HG03196 (cell line): ENCODE results near the gene LANCL3.
"Not testable (repeated sequence)": the region's sequence is repeated elsewhere in the genome, so short reads cannot be mapped to it uniquely, and the experiment has no call there.

Experiments used
- ATAC-seq: cut with Tn5 transposase; IDR thresholded peaks from one replicate; pipeline ENCODE4 v1.9.1; 2021; ENCODE audit not compliant: unreplicated experiment

Gene LANCL3

GRCh38 chrX:37609727-37610126 lies 38.3 kb downstream of the LANCL3 start:
- ATAC-seq = no peak

DNA sequence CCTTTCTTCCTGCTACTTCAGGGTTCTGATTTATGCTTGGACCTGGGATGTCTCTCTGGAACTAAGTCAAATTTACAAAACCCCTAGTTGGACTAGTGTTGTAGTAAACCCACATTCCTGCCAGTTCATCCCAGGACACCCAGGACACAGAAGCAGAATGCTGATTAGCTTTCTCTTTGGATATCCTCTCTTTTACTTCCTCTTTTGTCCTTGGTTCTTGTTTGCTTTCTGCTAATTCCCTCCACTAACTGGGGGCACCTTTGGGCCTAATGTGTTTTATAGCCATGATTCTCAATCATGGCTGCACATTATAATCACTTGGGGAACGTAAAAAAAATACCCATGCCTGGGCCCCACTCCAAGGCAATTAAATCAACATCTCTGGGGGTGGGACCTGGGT lies 42.5 kb downstream of the LANCL3 start:
- no peak for ATAC-seq

- ATAC-seq = no peak
Measured at GRCh38 chrX:37627602-37628001, 56.1 kb downstream of the LANCL3 start.

GRCh38 chrX:37638047-37638446 lies 66.6 kb downstream of the LANCL3 start:
- no peak for ATAC-seq

DNA sequence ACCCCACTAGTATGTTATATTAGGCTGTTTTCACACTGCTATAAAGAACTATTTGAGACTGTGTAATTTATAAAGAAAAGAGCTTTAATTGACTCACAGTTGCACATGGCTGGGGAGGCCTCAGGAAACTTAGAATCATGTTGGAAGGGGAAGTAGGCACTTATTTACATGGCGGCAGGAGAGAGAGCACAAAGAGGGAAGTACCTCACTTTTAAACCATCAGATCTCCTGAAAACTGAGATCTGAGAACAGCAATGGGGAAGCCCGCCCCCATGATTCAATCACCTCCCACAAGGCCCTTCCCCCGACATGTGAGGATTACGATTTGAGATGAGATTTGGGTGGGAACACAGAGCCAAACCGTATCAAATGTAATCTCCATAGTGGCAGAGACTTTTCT lies 68.7 kb downstream of the LANCL3 start:
- ATAC-seq = no peak

GRCh38 chrX:37641859-37642258 lies 70.4 kb downstream of the LANCL3 start:
- no peak for ATAC-seq

GRCh38 chrX:37644381-37645305 lies 73.2 kb downstream of the LANCL3 start:
- ATAC-seq = no peak

DNA sequence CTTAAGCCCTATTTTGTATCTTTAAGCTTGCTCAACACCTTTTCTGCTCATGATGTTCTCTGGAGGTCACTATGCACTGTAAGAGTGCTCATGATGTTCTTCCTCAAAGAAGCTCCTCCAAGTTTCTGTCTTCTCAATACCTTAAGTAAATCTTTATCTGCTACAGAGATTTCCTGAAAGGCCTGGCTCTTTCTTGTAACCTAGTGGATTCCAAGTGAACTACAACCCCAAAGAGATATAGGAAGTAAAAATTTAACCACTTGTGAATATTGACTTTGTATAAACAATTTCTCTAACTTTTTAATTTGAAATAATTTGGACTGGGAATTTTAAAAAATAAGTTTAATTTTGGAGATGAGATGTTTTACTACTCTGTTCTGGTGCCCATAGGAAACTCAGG lies 74.8 kb downstream of the LANCL3 start:
- no peak for ATAC-seq

- ATAC-seq = not testable (repeated sequence)
Measured at GRCh38 chrX:37650879-37651278, 79.4 kb downstream of the LANCL3 start.

GRCh38 chrX:37651921-37652452 lies 80.5 kb downstream of the LANCL3 start:
- no peak for ATAC-seq

GRCh38 chrX:37652589-37653231 lies 81.2 kb downstream of the LANCL3 start:
- ATAC-seq = no peak

DNA sequence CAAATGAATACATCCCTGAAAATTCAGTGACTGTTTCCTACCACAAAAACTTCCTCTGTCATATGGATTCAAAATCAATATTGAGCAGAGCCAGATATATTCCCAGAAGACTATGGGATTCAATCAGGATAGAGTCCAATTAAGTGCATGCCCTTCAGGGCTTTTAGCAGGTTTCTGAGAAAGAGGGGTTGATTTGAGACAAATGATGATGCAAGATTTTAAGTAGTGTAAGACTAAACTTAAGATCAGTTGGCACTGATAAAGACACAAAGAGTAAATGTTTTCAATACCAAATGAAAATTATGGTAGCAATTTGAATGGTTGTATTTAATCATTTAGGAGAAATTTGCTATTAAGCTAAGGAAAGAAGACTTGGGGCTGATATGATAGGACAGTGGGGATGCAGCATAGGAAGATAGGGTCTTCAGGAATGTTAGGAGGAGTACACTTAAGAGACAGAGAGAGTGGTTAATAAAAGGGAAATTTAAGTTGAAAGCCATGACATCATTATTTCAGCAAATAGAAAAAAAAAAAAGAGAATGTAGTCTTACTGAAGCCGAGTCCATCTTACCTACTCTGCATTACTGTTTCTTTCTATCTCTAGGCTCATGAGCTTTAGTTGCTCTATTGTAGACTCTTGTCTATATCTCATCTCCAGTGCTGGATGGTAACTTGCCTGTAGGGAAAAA lies 82.1 kb downstream of the LANCL3 start:
- ATAC-seq = no peak

DNA sequence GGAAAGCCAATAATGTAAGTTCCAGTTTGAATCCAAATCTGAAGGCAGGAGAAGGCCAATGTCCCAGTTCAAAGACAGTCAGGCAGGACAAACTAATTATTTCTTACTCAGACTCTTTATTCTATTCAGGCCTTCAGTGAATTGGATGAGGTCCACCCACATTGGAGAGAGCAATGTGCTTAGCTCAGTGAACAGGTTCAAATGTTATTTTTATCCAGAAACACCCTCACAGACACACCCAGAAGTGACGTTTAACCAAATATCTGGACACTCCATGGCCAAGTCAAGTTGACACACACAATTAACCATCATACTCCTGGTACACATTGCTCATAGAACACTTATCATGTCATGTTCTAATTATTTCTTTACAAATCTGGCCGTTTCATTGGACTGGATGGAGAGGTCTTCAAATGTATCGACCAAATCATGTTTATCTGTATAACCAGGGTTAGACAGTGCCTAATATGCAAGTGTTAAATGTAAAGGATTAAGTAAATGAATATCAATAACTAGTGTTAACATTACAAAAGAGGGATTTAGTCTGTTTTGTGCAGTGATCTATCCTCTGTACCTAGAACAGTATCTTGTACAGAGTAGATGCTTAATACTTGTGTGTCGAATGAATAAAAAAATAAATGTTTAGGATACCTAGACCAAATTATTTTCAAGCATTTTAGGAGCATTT lies 87.0 kb downstream of the LANCL3 start:
- no peak for ATAC-seq

DNA sequence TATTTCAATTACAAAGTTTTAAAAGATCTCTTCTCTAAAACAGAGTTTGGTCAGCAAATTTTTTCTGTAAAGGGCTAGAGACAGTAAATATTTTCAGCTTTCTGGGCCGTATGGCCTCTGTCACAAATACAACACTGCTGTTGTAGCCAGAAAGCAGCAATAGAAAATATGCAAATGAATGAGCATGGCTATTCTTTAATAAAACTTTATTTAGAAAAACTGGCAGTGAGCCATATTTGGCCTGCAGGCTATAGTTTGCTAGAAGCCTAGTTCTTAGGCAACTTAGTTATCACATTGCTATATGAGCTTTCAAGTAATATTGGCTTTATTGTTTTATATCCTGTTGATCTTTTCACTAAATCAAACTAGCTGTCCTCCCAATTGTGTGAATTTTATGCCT lies 87.6 kb downstream of the LANCL3 start:
- ATAC-seq = no peak

- no peak for ATAC-seq
Measured at GRCh38 chrX:37662181-37662580, 90.7 kb downstream of the LANCL3 start.

DNA sequence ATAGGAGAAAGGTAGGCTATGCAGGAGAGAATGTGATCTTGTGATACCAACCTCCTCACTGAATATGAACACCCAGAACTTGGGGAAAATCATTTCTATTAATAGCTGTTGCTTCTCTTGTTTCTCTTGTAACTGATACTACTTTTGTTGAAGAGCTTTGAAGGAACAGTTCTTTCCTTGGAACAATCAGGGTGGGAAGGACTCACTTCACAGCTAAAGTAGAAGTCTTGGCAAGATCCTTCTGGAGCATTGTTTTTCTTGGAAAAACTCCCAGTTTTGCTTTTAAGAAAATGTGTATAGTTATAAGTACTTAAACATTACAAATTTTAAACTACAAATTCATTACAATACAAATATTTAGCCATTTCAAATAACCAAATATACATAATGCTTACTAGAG lies 95.1 kb downstream of the LANCL3 start:
- ATAC-seq = no peak

DNA sequence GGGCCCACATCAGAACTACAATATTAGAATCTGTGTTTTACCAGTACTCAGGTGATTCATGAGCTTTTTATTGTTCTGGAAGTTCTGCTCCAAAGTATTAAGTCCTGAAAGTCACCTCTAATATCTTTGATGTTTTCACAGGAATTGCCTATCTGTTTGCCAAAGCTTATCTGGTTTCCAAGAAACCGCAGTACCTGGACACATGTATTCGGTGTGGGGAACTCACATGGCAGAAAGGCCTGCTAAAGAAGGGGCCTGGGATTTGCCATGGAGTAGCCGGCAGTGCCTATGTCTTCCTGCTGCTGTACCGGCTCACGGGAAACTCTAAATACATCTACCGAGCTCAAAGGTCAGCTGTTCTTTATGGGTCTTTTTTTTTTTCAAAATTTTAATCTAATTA lies 95.7 kb downstream of the LANCL3 start:
- ATAC-seq = no peak

DNA sequence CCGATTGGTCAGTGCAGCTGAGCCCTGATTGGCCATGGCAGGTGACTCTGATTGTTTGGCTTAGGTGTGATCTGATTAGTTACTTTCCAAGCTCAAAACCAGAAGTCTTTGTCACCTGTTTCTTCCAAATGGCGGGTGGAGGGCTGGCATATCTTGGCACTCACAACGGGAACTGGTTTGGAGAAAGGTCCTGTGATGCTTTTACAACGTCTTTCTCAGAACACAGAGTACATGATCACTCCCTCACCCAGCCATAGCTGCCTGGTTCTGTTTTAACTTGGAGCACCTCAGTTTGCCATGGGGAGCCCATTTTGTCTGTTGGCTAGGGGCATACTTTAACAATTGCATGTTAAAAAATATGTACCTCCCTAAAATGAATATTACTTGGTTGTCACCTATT lies 101.1 kb downstream of the LANCL3 start:
- no peak for ATAC-seq

DNA sequence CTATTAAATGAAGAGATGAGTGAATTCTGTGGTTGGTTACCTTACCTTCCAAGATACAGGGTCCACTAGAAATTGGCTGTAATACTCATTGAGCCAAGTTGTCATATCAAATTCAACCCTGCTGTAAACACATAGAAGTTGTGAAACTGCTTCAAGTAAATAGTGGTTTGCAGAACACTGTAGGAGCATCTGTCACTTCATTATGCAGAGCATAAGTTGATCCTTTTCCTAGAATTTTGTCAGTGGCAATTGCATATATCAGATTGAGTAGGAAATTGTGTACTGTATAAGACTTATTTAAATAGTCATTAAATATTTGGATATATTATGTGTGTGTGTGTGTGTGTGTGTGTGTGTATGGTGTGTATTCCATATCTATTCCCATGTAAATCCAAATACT lies 105.3 kb downstream of the LANCL3 start:
- no peak for ATAC-seq

- ATAC-seq = no peak
Measured at GRCh38 chrX:37677243-37677642, 105.8 kb downstream of the LANCL3 start.

- no peak for ATAC-seq
Measured at GRCh38 chrX:37677765-37678164, 106.3 kb downstream of the LANCL3 start.
